ENCODE measurements around the gene RNF13.

The RNF13 gene

GRCh38 chr3:149812606-149813366 lies at the start of gene RNF13:
RNF13 (plus strand) TSS chr3:149813215; CDS start chr3:149846027, 32,812 bp downstream.
- DNase-seq: peak; percentile 94

- no peak for DNase-seq
These were observed 49.3 kb upstream of the RNF13 start for GRCh38 chr3:149763565-149764195.

GRCh38 chr3:149764302-149764701 lies 48.7 kb upstream of the RNF13 start:
- no peak for DNase-seq

- DNase-seq: no peak
These were observed 47.2 kb upstream of the RNF13 start for GRCh38 chr3:149765762-149766334.

- no peak for DNase-seq
These were observed 45.3 kb upstream of the RNF13 start for GRCh38 chr3:149767720-149768119.

- DNase-seq: no peak
These were observed 44.3 kb upstream of the RNF13 start for GRCh38 chr3:149768704-149769103.

- no peak for DNase-seq
These were observed 42.8 kb upstream of the RNF13 start for GRCh38 chr3:149770246-149770645.

GRCh38 chr3:149771652-149772271 lies 41.3 kb upstream of the RNF13 start:
- peak; percentile 52 for DNase-seq

GRCh38 chr3:149772861-149773260 lies 40.2 kb upstream of the RNF13 start:
- no peak for DNase-seq

- DNase-seq: no peak
These were observed 36.8 kb upstream of the RNF13 start for GRCh38 chr3:149776170-149776569.

GRCh38 chr3:149777414-149778214 lies 35.4 kb upstream of the RNF13 start:
- no peak for DNase-seq

GRCh38 chr3:149781211-149781610 lies 31.8 kb upstream of the RNF13 start:
- DNase-seq: no peak

- no peak for DNase-seq
These were observed 31.3 kb upstream of the RNF13 start for GRCh38 chr3:149781741-149782140.

- DNase-seq: no peak
These were observed 29.4 kb upstream of the RNF13 start for GRCh38 chr3:149783576-149783975.

GRCh38 chr3:149784064-149784704 lies 28.8 kb upstream of the RNF13 start:
- DNase-seq: no peak

- DNase-seq: no peak
These were observed 22.7 kb upstream of the RNF13 start for GRCh38 chr3:149790268-149790667.

GRCh38 chr3:149790698-149791097 lies 22.3 kb upstream of the RNF13 start:
- DNase-seq: no peak

- no peak for DNase-seq
These were observed 20.4 kb upstream of the RNF13 start, which contains the start of gene ANKUB1 for GRCh38 chr3:149792452-149793270. ANKUB1 (minus strand) TSS chr3:149792554; CDS start chr3:149792366, 188 bp downstream.

- DNase-seq: no peak
These were observed 17.0 kb upstream of the RNF13 start for GRCh38 chr3:149796026-149796425.

GRCh38 chr3:149800693-149801092 lies 12.3 kb upstream of the RNF13 start:
- no peak for DNase-seq

- DNase-seq: no peak
These were observed 11.8 kb upstream of the RNF13 start for GRCh38 chr3:149801195-149801594.

Data from CD4-positive, alpha-beta T cell treated with Interleukin-17A for 4 hours (primary cell).